HepG2 (cell line): Measurements from ENCODE around the gene PSKH1. TPM values are rescaled to one million over a fixed set of nuclear protein-coding genes. Genes with fewer than 3 reads are reported as not detected.

Experiments used
- ARID4A ChIP-seq: sonication (generic); formaldehyde crosslinking; IDR thresholded peaks from 2 replicates; pipeline ENCODE4 v1.5.0; 2020; ENCODE audit warnings: mild to moderate bottlenecking, missing genetic modification reagents, borderline replicate concordance
- BORCS8-MEF2B ChIP-seq: sonication (generic); formaldehyde crosslinking; IDR thresholded peaks from 2 replicates; pipeline ENCODE4 v1.8.0; 2022; ENCODE audit warnings: mild to moderate bottlenecking, missing genetic modification reagents
- CEBPG ChIP-seq: IDR thresholded peaks from 2 replicates; pipeline ENCODE4 v1.6.1; 2016
- CHD4 ChIP-seq: fragments of 200-600 bp; sonication (generic); IDR thresholded peaks from 2 replicates; pipeline ENCODE4 v1.7.0; 2017; ENCODE audit warnings: mild to moderate bottlenecking, low read length, borderline replicate concordance
- GATAD1 ChIP-seq: IDR thresholded peaks from 2 replicates; pipeline ENCODE4 v1.6.1; 2016; ENCODE audit warnings: missing genetic modification reagents, missing compliant biosample characterization
- MEIS2 ChIP-seq: sonication (generic); formaldehyde crosslinking; IDR thresholded peaks from 2 replicates; pipeline ENCODE4 v1.9.0; 2021; ENCODE audit warnings: mild to moderate bottlenecking, missing genetic modification reagents
- NCOR1 ChIP-seq: fragments of 200-600 bp; sonication (generic); IDR thresholded peaks from 2 replicates; pipeline ENCODE4 v1.7.0; 2017; ENCODE audit warnings: antibody characterized with exemption, low read length, borderline replicate concordance
- RAD51 ChIP-seq: fragments of 450-650 bp; IDR thresholded peaks from 2 replicates; pipeline ENCODE4 v1.6.1; 2016; ENCODE audit warnings: borderline replicate concordance
- RBAK ChIP-seq: sonication (generic); formaldehyde crosslinking; IDR thresholded peaks from 2 replicates; pipeline ENCODE4 v1.5.1; 2020; ENCODE audit warnings: mild to moderate bottlenecking, missing genetic modification reagents
- ZFP82 ChIP-seq: sonication (generic); formaldehyde crosslinking; IDR thresholded peaks from 2 replicates; pipeline ENCODE4 v1.5.1; 2020; ENCODE audit warnings: mild to moderate bottlenecking, missing genetic modification reagents, borderline replicate concordance
- ZNF12 ChIP-seq: sonication (generic); formaldehyde crosslinking; IDR thresholded peaks from 2 replicates; pipeline ENCODE4 v1.5.0; 2020; ENCODE audit warnings: missing genetic modification reagents
- ZNF326 ChIP-seq: sonication (generic); formaldehyde crosslinking; IDR thresholded peaks from 2 replicates; pipeline ENCODE4 v1.4.0; 2020; ENCODE audit warnings: missing genetic modification reagents, borderline replicate concordance
- ZNF547 ChIP-seq: sonication (generic); formaldehyde crosslinking; IDR thresholded peaks from 2 replicates; pipeline ENCODE4 v1.5.1; 2020; ENCODE audit warnings: mild to moderate bottlenecking, missing genetic modification reagents
- polyA plus RNA-seq, 8 experiments: library from polyadenylated mRNA; depleted of rRNA in 3 of 8; stranded (reverse) in 7 of 8; unstranded in 1 of 8; fragments of >200 nt; fragmentation: Illumina TruSeq in 4 of 8; extraction: Trizol in 4 of 8; gene quantifications; 2 replicates each; pipeline versions ENCODE4 v1.2.1 to v1.2.3, GENCODE V29; 2011 to 2016; ENCODE audit warnings: low read depth in 4 of 8, missing spikeins in 1 of 8, mixed read lengths in 1 of 8; ENCODE audit not compliant: insufficient read depth in 1 of 8
- total RNA-seq, 5 experiments: library from RNA; depleted of rRNA; stranded (reverse); fragments of >200 nt; fragmentation: Illumina TruSeq; extraction: Trizol; gene quantifications; 2 replicates each; pipeline ENCODE4 v1.2.3, GENCODE V29; 2016; ENCODE audit warnings: low read depth in 1 of 5
- TF ChIP-seq, protein P1 (sequence below): sonication (generic); formaldehyde crosslinking; IDR thresholded peaks from 2 replicates; pipeline ENCODE4 v1.5.0; 2020; ENCODE audit warnings: mild to moderate bottlenecking, missing genetic modification reagents, borderline replicate concordance
- TF ChIP-seq, protein P2 (sequence below): sonication (generic); formaldehyde crosslinking; IDR thresholded peaks from 2 replicates; pipeline ENCODE4 v1.4.0; 2020; ENCODE audit warnings: missing genetic modification reagents

The PSKH1 gene
- total and polyA plus RNA-seq, 2 of the 13 experiments (the other 11 are each of a cell fraction or from before 2014, with no cell fraction given): 8.4 to 19.1 TPM

DNA sequence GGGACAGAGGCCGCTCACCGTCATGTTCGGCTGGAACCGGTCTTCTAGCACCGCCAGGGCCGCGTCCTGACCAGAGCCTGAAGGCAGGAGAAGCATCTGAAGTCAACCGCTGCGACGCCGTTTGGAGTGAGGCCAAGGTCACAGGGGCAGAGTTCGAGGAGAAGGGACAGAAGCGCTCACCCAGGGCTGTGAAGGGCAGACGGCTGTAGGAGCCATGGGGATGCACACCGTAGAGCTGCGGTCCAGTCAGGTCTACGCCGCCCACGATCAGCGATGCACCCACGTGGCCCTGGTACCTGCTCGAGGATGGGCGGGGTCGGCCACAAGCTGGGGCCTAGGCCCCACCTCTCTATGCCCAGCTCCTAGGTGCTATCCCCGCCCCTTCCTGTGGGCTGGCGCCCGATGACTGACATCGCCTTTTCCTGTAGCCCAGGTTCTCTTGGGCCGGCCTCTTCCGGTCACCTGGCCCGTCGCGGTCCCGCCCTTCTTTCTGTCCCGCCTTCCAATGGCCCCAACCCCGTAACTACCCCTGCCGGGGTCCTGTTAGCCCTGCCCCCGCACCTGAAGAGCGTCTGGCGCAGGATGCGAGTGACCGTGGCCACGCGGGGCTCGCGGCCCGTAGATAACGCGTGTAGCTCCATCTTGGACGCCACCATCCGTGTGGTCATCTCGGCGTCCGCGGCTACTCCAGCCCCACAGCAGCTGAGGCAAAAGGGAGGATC is 42.5 kb downstream of the PSKH1 start (continued):
- TF ChIP-seq ARID4A: peak; percentile 94; the same call in 1 of the 2 replicates
- no peak; the same call in 1 of the 2 replicates for TF ChIP-seq ZFP82 (CRISPR knock-in tag)
- TF ChIP-seq CEBPG: 0 out of 2 replicates have a peak, but pooled peaks have one; percentile 6
- TF ChIP-seq NCOR1: peak; percentile 30; the same call in 1 of the 2 replicates
- peak; percentile 82 for TF ChIP-seq GATAD1
- peak; percentile 75; the same call in 1 of the 2 replicates for TF ChIP-seq ZNF326
- TF ChIP-seq, protein P1, sequence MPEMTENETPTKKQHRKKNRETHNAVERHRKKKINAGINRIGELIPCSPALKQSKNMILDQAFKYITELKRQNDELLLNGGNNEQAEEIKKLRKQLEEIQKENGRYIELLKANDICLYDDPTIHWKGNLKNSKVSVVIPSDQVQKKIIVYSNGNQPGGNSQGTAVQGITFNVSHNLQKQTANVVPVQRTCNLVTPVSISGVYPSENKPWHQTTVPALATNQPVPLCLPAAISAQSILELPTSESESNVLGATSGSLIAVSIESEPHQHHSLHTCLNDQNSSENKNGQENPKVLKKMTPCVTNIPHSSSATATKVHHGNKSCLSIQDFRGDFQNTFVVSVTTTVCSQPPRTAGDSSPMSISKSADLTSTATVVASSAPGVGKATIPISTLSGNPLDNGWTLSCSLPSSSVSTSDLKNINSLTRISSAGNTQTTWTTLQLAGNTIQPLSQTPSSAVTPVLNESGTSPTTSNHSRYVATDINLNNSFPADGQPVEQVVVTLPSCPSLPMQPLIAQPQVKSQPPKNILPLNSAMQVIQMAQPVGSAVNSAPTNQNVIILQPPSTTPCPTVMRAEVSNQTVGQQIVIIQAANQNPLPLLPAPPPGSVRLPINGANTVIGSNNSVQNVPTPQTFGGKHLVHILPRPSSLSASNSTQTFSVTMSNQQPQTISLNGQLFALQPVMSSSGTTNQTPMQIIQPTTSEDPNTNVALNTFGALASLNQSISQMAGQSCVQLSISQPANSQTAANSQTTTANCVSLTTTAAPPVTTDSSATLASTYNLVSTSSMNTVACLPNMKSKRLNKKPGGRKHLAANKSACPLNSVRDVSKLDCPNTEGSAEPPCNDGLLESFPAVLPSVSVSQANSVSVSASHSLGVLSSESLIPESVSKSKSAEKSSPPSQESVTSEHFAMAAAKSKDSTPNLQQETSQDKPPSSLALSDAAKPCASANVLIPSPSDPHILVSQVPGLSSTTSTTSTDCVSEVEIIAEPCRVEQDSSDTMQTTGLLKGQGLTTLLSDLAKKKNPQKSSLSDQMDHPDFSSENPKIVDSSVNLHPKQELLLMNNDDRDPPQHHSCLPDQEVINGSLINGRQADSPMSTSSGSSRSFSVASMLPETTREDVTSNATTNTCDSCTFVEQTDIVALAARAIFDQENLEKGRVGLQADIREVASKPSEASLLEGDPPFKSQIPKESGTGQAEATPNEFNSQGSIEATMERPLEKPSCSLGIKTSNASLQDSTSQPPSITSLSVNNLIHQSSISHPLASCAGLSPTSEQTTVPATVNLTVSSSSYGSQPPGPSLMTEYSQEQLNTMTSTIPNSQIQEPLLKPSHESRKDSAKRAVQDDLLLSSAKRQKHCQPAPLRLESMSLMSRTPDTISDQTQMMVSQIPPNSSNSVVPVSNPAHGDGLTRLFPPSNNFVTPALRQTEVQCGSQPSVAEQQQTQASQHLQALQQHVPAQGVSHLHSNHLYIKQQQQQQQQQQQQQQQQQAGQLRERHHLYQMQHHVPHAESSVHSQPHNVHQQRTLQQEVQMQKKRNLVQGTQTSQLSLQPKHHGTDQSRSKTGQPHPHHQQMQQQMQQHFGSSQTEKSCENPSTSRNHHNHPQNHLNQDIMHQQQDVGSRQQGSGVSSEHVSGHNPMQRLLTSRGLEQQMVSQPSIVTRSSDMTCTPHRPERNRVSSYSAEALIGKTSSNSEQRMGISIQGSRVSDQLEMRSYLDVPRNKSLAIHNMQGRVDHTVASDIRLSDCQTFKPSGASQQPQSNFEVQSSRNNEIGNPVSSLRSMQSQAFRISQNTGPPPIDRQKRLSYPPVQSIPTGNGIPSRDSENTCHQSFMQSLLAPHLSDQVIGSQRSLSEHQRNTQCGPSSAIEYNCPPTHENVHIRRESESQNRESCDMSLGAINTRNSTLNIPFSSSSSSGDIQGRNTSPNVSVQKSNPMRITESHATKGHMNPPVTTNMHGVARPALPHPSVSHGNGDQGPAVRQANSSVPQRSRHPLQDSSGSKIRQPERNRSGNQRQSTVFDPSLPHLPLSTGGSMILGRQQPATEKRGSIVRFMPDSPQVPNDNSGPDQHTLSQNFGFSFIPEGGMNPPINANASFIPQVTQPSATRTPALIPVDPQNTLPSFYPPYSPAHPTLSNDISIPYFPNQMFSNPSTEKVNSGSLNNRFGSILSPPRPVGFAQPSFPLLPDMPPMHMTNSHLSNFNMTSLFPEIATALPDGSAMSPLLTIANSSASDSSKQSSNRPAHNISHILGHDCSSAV (CRISPR knock-in tag): no peak
- peak; percentile 86 for TF ChIP-seq BORCS8-MEF2B (CRISPR knock-in tag)
- TF ChIP-seq ZNF12 (CRISPR knock-in tag): peak; percentile 83
- TF ChIP-seq MEIS2: peak; percentile 52
- TF ChIP-seq RAD51: peak; percentile 75
- no peak for TF ChIP-seq RBAK
- no peak for TF ChIP-seq CHD4
- TF ChIP-seq ZNF547 (CRISPR knock-in tag): peak; percentile 93
- TF ChIP-seq, protein P2, sequence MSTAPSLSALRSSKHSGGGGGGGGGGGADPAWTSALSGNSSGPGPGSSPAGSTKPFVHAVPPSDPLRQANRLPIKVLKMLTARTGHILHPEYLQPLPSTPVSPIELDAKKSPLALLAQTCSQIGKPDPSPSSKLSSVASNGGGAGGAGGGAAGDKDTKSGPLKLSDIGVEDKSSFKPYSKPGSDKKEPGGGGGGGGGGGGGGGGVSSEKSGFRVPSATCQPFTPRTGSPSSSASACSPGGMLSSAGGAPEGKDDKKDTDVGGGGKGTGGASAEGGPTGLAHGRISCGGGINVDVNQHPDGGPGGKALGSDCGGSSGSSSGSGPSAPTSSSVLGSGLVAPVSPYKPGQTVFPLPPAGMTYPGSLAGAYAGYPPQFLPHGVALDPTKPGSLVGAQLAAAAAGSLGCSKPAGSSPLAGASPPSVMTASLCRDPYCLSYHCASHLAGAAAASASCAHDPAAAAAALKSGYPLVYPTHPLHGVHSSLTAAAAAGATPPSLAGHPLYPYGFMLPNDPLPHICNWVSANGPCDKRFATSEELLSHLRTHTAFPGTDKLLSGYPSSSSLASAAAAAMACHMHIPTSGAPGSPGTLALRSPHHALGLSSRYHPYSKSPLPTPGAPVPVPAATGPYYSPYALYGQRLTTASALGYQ (CRISPR knock-in tag): peak; percentile 82
